Right lobe of liver (tissue), 6 donors: ENCODE measurements around the gene EPHB6. TPM values are rescaled to one million over a fixed set of nuclear protein-coding genes. Genes with fewer than 3 reads are reported as not detected.
A peak's percentile ranks its signal among the peaks of the same experiment; 100 is the strongest.

Source experiments
- ATAC-seq, 4 donors: fragments of 200-7000 bp; cut with Tn5 transposase; one replicate each; pipeline ENCODE4 v1.9.1; 2020; ENCODE audit warnings: mild to moderate bottlenecking in 4 of 4, moderate library complexity in 4 of 4
- DNase-seq, 3 donors: peaks; one replicate each; pipeline ENCODE4 v3.0.0-alpha.2; 2020
- H3K27ac ChIP-seq, 3 donors: fragments of 200-600 bp; one replicate each; pipeline ENCODE4 v1.8.0; 2022
- H3K27me3 ChIP-seq, 2 donors: fragments of 200-600 bp; one replicate each; pipeline ENCODE4 v1.8.0; 2022
- H3K36me3 ChIP-seq, 4 donors: fragments of 200-600 bp; sonication (generic) in 1 of 4; one replicate each; pipeline versions ENCODE4 v1.5.1 to v1.8.0; 2017 to 2022; ENCODE audit warnings: control low read depth in 1 of 4
- H3K4me1 ChIP-seq, 4 donors: fragments of 200-600 bp; sonication (generic) in 1 of 4; one replicate each; pipeline versions ENCODE4 v1.5.1 to v1.8.0; 2017 to 2022; ENCODE audit warnings: control low read depth in 1 of 4
- H3K4me3 ChIP-seq, 3 donors: fragments of 200-600 bp; one replicate each; pipeline ENCODE4 v1.8.0; 2022
- H3K9me3 ChIP-seq, 4 donors: fragments of 200-600 bp; sonication (generic) in 1 of 4; one replicate each; pipeline versions ENCODE4 v1.5.1 to v1.8.0; 2017 to 2022; ENCODE audit warnings: control low read depth in 1 of 4
- POLR2A ChIP-seq: fragments of 450-650 bp; IDR thresholded peaks from one replicate; pipeline ENCODE4 v1.6.1; 2017; ENCODE audit warnings: antibody characterized with exemption, mild to moderate bottlenecking
- WGBS: methylation state at CpG from one replicate; pipeline ENCODE4 v1.1.6; 2018; ENCODE audit warnings: low coverage, low lambda C conversion rate; ENCODE audit not compliant: insufficient coverage; ENCODE audit errors: missing lambda C conversion rate; 5-methylcytosine and 5-hydroxymethylcytosine counted together
- intact Hi-C, 2 donors: fragments of 100-400 bp; cut with DNase I; formaldehyde crosslinking; loops; one replicate each; pipeline versions ENCODE4 v1.11.2 to v1.14.1; 2022
- total RNA-seq, 6 experiments: library from RNA; depleted of rRNA in 2 of 6; stranded (reverse); fragments of >200 nt in 2 of 6; fragmentation: NEBNext Ultra II Directional in 3 of 6; extraction: Animal tissue kit (Norgen Biotek cat#: 25700) in 3 of 6; gene quantifications; one replicate each; pipeline versions ENCODE4 v1.1.0 to v1.2.4, GENCODE V29; 2016 to 2023
- TF ChIP-seq, protein P1 (sequence below), 4 donors: fragments of 200-600 bp in 3 of 4; fragments of 450-650 bp in 1 of 4; IDR thresholded peaks; one replicate each; pipeline versions ENCODE4 v1.5.1 to v1.8.0; 2016 to 2022; ENCODE audit warnings: antibody characterized with exemption in 4 of 4, mild to moderate bottlenecking in 2 of 4
- donor health status: DM: no; HTN: yes; CAD: no.
- donor health status: DM: no; HTN: no; CAD: no.
- donor health status: DM: no; HTN: no; CAD: no.
- donor health status: DM: no; HTN: yes; CAD: no.
- donor health status: DM: no; HTN: yes; CAD: no.

The EPHB6 gene
- total RNA-seq, 6 experiments from 2014 or later = 1.5 to 6.1 (median 3.2) TPM

DNA sequence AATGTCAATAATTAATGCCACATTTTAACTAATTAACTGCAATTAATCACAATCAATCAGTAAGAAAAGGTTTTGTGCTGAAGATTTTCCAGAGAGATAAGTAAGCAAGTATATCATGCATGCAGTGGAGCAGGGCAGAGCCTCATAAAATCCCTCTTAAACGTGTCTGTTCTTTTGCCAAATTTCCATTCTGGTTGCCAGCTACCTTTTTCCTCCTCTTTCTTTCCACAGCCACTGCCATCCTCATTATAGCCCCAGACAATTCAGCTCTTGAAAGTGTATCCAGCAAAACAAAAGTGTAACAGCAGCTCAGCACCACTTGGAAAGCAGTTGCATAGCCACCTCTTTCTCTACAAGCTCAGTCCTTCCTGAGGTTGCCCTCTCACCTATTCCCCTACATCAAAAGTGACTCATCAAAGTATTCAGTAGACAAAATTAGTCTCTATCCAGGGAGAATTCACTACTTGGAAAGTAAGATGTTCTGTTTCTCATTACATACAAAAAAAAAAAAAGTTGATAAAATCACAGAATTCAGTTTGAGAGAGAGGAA is 26.9 kb upstream of the EPHB6 start:
- 25% methylated on average over 1 of the region's 1 CpG for WGBS
- intact Hi-C loops = no loop called here

DNA sequence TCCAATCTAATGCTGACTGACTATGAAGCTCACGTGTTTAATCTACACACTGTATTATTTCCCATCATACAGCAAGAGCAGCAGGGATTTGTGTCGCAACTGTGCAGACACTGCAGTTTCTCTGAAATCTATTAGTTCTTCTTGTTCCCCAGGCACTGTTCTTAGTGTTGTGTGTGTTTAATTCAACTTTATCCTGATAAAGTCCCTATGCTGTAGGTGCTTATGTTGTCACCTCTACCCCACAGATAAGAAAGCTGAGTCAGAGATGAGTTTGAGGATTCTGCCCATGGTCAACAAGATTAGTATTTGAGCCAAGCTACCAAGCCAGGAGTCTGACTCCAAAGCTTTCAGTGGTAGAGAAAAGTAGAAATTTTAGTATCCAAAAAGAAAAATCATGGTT is 22.5 kb upstream of the EPHB6 start:
- Histone ChIP-seq H3K4me1 (no peaks in the 10 kb centered on the region), H3K4me3 (no peak overlapping the region), H3K27ac (no peak overlapping the region), H3K27me3 (no peaks in the 10 kb centered on the region), H3K36me3 (no peaks in the 10 kb centered on the region), H3K9me3 (no peaks in the 10 kb centered on the region)
- intact Hi-C loops = no loop called here
- no peak for TF ChIP-seq POLR2A
- TF ChIP-seq, protein P1, sequence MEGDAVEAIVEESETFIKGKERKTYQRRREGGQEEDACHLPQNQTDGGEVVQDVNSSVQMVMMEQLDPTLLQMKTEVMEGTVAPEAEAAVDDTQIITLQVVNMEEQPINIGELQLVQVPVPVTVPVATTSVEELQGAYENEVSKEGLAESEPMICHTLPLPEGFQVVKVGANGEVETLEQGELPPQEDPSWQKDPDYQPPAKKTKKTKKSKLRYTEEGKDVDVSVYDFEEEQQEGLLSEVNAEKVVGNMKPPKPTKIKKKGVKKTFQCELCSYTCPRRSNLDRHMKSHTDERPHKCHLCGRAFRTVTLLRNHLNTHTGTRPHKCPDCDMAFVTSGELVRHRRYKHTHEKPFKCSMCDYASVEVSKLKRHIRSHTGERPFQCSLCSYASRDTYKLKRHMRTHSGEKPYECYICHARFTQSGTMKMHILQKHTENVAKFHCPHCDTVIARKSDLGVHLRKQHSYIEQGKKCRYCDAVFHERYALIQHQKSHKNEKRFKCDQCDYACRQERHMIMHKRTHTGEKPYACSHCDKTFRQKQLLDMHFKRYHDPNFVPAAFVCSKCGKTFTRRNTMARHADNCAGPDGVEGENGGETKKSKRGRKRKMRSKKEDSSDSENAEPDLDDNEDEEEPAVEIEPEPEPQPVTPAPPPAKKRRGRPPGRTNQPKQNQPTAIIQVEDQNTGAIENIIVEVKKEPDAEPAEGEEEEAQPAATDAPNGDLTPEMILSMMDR (IDR thresholded peaks at IDR 0.05) = no peak
- 47% methylated on average over 2 of the region's 2 CpGs for WGBS
- ATAC-seq (no peak), DNase-seq (no peak)

More for the DNA sequence above, 26.9 kb upstream of the EPHB6 start:
- DNase-seq (no peak), ATAC-seq (no peak)
- Histone ChIP-seq H3K4me1 (no peaks in the 10 kb centered on the region), H3K9me3 (no peaks in the 10 kb centered on the region), H3K27ac (no peak overlapping the region), H3K36me3 (no peaks in the 10 kb centered on the region), H3K27me3 (peaks cover 0 to 4% of the 10 kb centered on the region in 2 donors), H3K4me3 (no peak overlapping the region)
- no peak for TF ChIP-seq POLR2A
- TF ChIP-seq, protein P1 (IDR thresholded peaks at IDR 0.05) = no peak

DNA sequence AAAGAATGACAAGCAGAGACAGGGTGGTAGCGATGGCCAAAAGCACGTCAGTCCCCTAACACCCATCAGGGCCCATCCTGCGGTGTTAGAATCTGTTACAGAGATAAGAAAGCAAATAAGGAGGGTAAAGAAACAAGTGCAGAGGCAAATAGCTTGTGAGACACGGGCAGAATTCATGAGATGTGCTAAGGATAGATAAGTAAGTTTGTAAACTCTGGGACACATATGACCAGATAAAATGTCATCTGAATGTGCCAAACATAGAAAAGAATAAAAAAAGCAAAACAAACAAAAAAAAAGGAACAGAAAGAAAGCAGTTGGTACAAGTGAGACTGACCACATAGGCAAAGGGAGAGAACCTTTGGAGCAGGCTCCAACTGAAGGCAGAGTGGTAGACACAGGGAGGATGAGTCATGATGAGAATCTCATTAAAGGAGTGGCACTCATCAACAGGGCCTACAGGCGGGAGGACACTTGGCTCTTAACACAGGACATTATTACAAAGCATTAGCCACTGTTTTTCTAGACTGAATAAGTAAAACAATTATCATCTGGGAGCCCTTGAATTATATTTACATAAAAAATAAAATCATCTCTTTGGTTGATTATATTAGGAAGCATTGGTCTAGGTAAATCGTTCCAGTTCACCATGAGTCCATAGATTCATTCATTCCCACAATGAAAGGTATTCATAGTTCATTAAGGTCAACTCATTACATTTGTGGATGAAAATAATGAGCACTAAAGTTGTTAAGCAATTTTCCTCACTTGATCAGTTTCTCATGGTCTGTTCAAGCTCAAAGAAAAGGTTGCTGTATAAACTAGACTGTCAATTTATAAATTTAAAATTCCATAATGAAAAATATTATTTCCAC is 21.5 kb upstream of the EPHB6 start:
- H3K4me3 ChIP-seq = no peak overlapping the region
- DNase-seq (no peak), ATAC-seq (peak in 1 of 4 donors; percentile 34)
- intact Hi-C loops = no loop called here
- 45% methylated on average over 6 of the region's 6 CpGs for WGBS
- H3K36me3 ChIP-seq = no peaks in the 10 kb centered on the region
- no peak for TF ChIP-seq POLR2A
- TF ChIP-seq, protein P1 (IDR thresholded peaks at IDR 0.05) = no peak
- H3K4me1 ChIP-seq = no peaks in the 10 kb centered on the region
- H3K27me3 ChIP-seq = no peaks in the 10 kb centered on the region
- H3K9me3 ChIP-seq = no peaks in the 10 kb centered on the region
- no peak overlapping the region for H3K27ac ChIP-seq

DNA sequence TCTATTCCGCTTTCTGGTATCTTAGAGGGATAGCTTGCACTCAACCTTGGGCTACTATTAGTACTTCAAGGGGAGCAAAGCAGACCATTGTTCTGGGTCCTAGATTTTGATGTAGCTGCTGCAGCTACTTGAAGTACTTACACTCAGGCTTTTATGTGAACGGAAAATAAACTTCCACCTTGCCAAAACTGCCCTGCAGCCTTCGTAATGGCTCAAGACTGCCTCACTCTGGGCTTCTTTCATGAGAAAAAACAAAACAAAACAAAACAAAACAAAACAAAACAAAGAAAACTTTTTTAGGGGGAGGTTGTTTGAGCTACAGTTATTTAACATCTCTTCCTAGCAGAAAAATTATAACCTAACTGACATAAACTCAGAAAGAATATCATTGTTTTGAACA is 19.4 kb upstream of the EPHB6 start:
- TF ChIP-seq, protein P1 (IDR thresholded peaks at IDR 0.05) = no peak
- no peak for TF ChIP-seq POLR2A
- no peak for ATAC-seq
- Histone ChIP-seq H3K27me3 (no peaks in the 10 kb centered on the region), H3K27ac (no peak overlapping the region), H3K36me3 (no peaks in the 10 kb centered on the region), H3K9me3 (no peaks in the 10 kb centered on the region), H3K4me1 (no peaks in the 10 kb centered on the region), H3K4me3 (no peak overlapping the region)
- intact Hi-C loops = no loop called here
- WGBS = 25% methylated on average over 3 of the region's 3 CpGs
- no peak for DNase-seq
